MM.1S (cell line): ENCODE results near the gene ZNF212.
A peak's percentile ranks its signal among the peaks of the same experiment; 100 is the strongest.

ENCODE experiments used
- DNase-seq: peaks from one replicate; pipeline ENCODE4 v3.0.0-alpha.2; 2015
- H2AFZ ChIP-seq: fragments of 300-600 bp; sonication (generic); 2 replicates; pipeline ENCODE4 v1.6.0; 2016; ENCODE audit warnings: antibody characterized with exemption, low read length
- H3F3A ChIP-seq: fragments of 300-600 bp; sonication (generic); 2 replicates; pipeline ENCODE4 v1.6.1; 2016; ENCODE audit warnings: mild to moderate bottlenecking, antibody characterized with exemption, low read length, moderate library complexity, mixed read lengths; ENCODE audit not compliant: insufficient read depth
- H3K27ac ChIP-seq: fragments of 300-600 bp; sonication (generic); 2 replicates; pipeline ENCODE4 v1.5.1; 2016; ENCODE audit warnings: mild to moderate bottlenecking, low read length
- H3K27me3 ChIP-seq: fragments of 300-600 bp; sonication (generic); replicated peaks from 2 replicates; pipeline ENCODE4 v1.6.0; 2016; ENCODE audit warnings: low read length; ENCODE audit not compliant: insufficient read depth
- H3K36me3 ChIP-seq: fragments of 300-600 bp; sonication (generic); replicated peaks from 2 replicates; pipeline ENCODE4 v1.6.1; 2016; ENCODE audit warnings: mild to moderate bottlenecking, low read length, mixed read lengths; ENCODE audit not compliant: insufficient read depth
- H3K4me1 ChIP-seq: fragments of 300-600 bp; sonication (generic); 2 replicates; pipeline ENCODE4 v1.6.1; 2016; ENCODE audit warnings: low read length, mixed read lengths
- H3K4me2 ChIP-seq: fragments of 300-600 bp; sonication (generic); 2 replicates; pipeline ENCODE4 v1.6.0; 2016; ENCODE audit warnings: low read depth, low read length
- H3K4me3 ChIP-seq: fragments of 300-600 bp; sonication (generic); 2 replicates; pipeline ENCODE4 v1.5.1; 2016; ENCODE audit warnings: low read length, mixed read lengths
- H3K79me2 ChIP-seq: fragments of 300-600 bp; sonication (generic); 2 replicates; pipeline ENCODE4 v1.6.1; 2016; ENCODE audit warnings: mixed run types, low read length, mixed read lengths
- H3K9ac ChIP-seq: fragments of 300-600 bp; sonication (generic); 2 replicates; pipeline ENCODE4 v1.6.1; 2016; ENCODE audit warnings: low read length, mixed read lengths
- H3K9me2 ChIP-seq: fragments of 300-600 bp; sonication (generic); replicated peaks from 2 replicates; pipeline ENCODE4 v1.6.1; 2016; ENCODE audit warnings: mild to moderate bottlenecking, low read length, mixed read lengths; ENCODE audit not compliant: insufficient read depth
- H3K9me3 ChIP-seq: fragments of 300-600 bp; sonication (generic); replicated peaks from 2 replicates; pipeline ENCODE4 v1.6.1; 2016; ENCODE audit warnings: mild to moderate bottlenecking, low read length, mixed read lengths; ENCODE audit not compliant: insufficient read depth
- H4K20me1 ChIP-seq: fragments of 300-600 bp; sonication (generic); 2 replicates; pipeline ENCODE4 v1.6.1; 2016; ENCODE audit warnings: mild to moderate bottlenecking, low read length, moderate library complexity, mixed read lengths; ENCODE audit not compliant: insufficient read depth
- CTCF ChIP-seq: fragments of 300-600 bp; sonication (generic); IDR thresholded peaks from 2 replicates; pipeline ENCODE4 v1.5.1; 2016; ENCODE audit warnings: antibody characterized with exemption, low read length, mixed read lengths
- EZH2 ChIP-seq: fragments of 300-600 bp; sonication (generic); optimal IDR thresholded peaks from 2 replicates; pipeline ENCODE3; 2017; ENCODE audit warnings: low read depth, mild to moderate bottlenecking, antibody characterized with exemption, low read length, mixed read lengths
- EZH2phosphoT487 ChIP-seq: fragments of 300-600 bp; sonication (generic); IDR thresholded peaks from 2 replicates; pipeline ENCODE4 v1.6.1; 2018; ENCODE audit warnings: antibody characterized with exemption, low read length

Gene ZNF212

GRCh38 chr7:149239345-149240143 is at the start of gene ZNF212:
Gene ZNF212, plus strand, starts transcription at chr7:149239651. Its CDS starts 128 bp downstream, at chr7:149239779.
- Histone ChIP-seq H4K20me1 (no peaks in the 10 kb centered on the region), H3K4me3 (peak within 1 kb of the TSS; percentile 97), H3K27me3 (no peaks in the 10 kb centered on the region), H3K4me2 (peak within 1 kb of the TSS; percentile 95), H3K9me3 (no peaks in the 10 kb centered on the region), H3K9me2 (no peaks in the 10 kb centered on the region), H3K36me3 (no peaks in the 10 kb centered on the region), H3F3A (peaks cover 14% of the 10 kb centered on the region), H2AFZ (peak within 1 kb of the TSS; percentile 67), H3K79me2 (peaks cover 42% of the 10 kb centered on the region), H3K4me1 (peaks cover 16% of the 10 kb centered on the region), H3K9ac (peak within 1 kb of the TSS; percentile 81), H3K27ac (peak within 1 kb of the TSS; percentile 56)
- DNase-seq = peak; percentile 98
- TF ChIP-seq CTCF = peak; percentile 99
- TF ChIP-seq EZH2phosphoT487 = no peak
- no peak for TF ChIP-seq EZH2

- H3K27ac ChIP-seq = no peak overlapping the region
- H3K4me3 ChIP-seq = no peak overlapping the region
- no peak overlapping the region for H3K9ac ChIP-seq
- peaks cover 7% of the 10 kb centered on the region; the same call in 1 of the 2 replicates for H3F3A ChIP-seq
- no peaks in the 10 kb centered on the region for H3K9me3 ChIP-seq
- no peak overlapping the region for H2AFZ ChIP-seq
- H3K27me3 ChIP-seq = no peaks in the 10 kb centered on the region
- no peaks in the 10 kb centered on the region for H3K36me3 ChIP-seq
- no peaks in the 10 kb centered on the region for H4K20me1 ChIP-seq
- no peak for DNase-seq
- H3K79me2 ChIP-seq = peaks cover 10% of the 10 kb centered on the region
- TF ChIP-seq EZH2 (no peak), CTCF (no peak), EZH2phosphoT487 (no peak)
- H3K4me2 ChIP-seq = no peak overlapping the region
- H3K9me2 ChIP-seq = no peaks in the 10 kb centered on the region
- peaks cover 4% of the 10 kb centered on the region for H3K4me1 ChIP-seq
Observed at GRCh38 chr7:149191851-149192250, 47.6 kb upstream of the ZNF212 start.

- no peaks in the 10 kb centered on the region for H4K20me1 ChIP-seq
- peak overlapping the region; percentile 81; the same call in 1 of the 2 replicates for H3K9ac ChIP-seq
- no peak overlapping the region for H3K27ac ChIP-seq
- peaks cover 4% of the 10 kb centered on the region for H3K4me1 ChIP-seq
- H3F3A ChIP-seq = peaks cover 7% of the 10 kb centered on the region; the same call in 1 of the 2 replicates
- TF ChIP-seq CTCF = no peak
- H3K4me3 ChIP-seq = peak overlapping the region; percentile 91
- H3K9me3 ChIP-seq = no peaks in the 10 kb centered on the region
- peak overlapping the region; percentile 65 for H2AFZ ChIP-seq
- no peaks in the 10 kb centered on the region for H3K27me3 ChIP-seq
- 0 out of 2 replicates have a peak, but pooled peaks cover 6% of the 10 kb centered on the region for H3K36me3 ChIP-seq
- H3K9me2 ChIP-seq = no peaks in the 10 kb centered on the region
- peak overlapping the region; percentile 60 for H3K4me2 ChIP-seq
- H3K79me2 ChIP-seq = peaks cover 39% of the 10 kb centered on the region
- DNase-seq = peak; percentile 14
Observed at GRCh38 chr7:149194799-149195179, 44.7 kb upstream of the ZNF212 start.
